Esophagus muscularis mucosa (tissue), 3 donors: ENCODE measurements around the gene CRYBG2.

Source experiments
- POLR2AphosphoS5 ChIP-seq, 2 donors: sonication (generic); formaldehyde crosslinking; IDR thresholded peaks; one replicate each; pipeline ENCODE4 v1.6.1; 2017; ENCODE audit warnings: antibody characterized with exemption in 2 of 2
- TF ChIP-seq, protein P1 (sequence below), 3 experiments: fragments of 200-600 bp in 2 of 3; fragments of 450-650 bp in 1 of 3; sonication (generic) in 2 of 3; IDR thresholded peaks; one replicate each; pipeline ENCODE4 v1.5.1; 2017 to 2019; ENCODE audit warnings: antibody characterized with exemption in 3 of 3, mild to moderate bottlenecking in 2 of 3, moderate library complexity in 1 of 3

DNA sequence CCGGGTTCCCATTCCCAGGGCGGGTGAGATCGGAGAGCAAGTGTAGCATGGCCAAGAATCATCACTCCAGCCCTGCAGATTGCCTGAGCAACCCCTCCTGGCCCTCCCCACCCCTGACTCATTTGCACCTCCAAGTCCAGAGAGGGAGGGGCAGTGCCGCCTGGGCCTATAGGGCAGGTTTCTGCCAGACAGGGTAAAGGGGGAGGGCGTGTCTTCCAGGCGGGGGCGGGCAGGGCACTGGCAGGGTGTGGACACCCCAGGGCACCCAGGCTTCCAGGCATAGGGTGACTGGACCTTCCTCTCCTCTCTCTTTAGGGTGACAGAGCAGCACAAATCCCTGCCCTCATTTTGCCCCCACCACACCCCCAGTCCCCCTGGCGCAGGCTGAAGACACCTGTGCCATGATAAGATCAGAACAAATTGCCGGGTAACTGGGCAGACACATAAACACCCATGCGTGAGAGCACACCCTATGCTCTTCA is 3.2 kb upstream of the CRYBG2 start:
- no peak for TF ChIP-seq POLR2AphosphoS5 (IDR thresholded peaks at IDR 0.05)
- TF ChIP-seq, protein P1, sequence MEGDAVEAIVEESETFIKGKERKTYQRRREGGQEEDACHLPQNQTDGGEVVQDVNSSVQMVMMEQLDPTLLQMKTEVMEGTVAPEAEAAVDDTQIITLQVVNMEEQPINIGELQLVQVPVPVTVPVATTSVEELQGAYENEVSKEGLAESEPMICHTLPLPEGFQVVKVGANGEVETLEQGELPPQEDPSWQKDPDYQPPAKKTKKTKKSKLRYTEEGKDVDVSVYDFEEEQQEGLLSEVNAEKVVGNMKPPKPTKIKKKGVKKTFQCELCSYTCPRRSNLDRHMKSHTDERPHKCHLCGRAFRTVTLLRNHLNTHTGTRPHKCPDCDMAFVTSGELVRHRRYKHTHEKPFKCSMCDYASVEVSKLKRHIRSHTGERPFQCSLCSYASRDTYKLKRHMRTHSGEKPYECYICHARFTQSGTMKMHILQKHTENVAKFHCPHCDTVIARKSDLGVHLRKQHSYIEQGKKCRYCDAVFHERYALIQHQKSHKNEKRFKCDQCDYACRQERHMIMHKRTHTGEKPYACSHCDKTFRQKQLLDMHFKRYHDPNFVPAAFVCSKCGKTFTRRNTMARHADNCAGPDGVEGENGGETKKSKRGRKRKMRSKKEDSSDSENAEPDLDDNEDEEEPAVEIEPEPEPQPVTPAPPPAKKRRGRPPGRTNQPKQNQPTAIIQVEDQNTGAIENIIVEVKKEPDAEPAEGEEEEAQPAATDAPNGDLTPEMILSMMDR (IDR thresholded peaks at IDR 0.05), result no peak
